Fibroblast of lung (primary cell): ENCODE results near the gene MACROD2.

Source experiments
- EZH2 ChIP-seq: IDR thresholded peaks from 2 replicates; pipeline ENCODE4 v1.5.1; 2012; ENCODE audit warnings: low read length, control low read depth, mild to moderate bottlenecking; ENCODE audit errors: missing control alignments
- TF ChIP-seq, protein P1 (sequence below), 2 donors: IDR thresholded peaks in 1 of 2; conservative IDR thresholded peaks in 1 of 2; 1 replicate in 1 of 2; 2 replicates in 1 of 2; pipeline ENCODE4 v1.5.1; 2011 to 2012; ENCODE audit warnings: low read length in 2 of 2, control low read depth in 1 of 2, inconsistent platforms in 1 of 2, low read depth in 1 of 2, mild to moderate bottlenecking in 1 of 2

DNA sequence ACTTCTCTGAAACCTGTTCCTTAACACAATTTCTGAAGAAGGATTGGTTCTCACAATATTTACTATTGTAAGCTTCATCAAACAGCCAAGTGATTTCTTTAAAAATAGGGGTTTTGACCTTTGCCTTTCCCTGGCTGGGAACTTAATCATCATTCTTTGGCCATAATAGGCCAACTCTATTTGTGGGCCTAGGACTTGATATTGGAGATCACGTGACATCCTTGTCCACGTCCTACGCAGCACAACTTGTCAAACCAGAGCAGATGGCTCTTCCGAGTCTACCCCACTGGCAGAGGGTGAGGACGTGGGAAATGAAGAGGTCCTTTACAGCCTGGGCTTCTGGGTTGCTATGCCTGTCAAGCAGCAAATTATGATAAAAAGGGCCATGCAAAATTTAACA lies 1547.3 kb downstream of the MACROD2 start:
- TF ChIP-seq, protein P1, sequence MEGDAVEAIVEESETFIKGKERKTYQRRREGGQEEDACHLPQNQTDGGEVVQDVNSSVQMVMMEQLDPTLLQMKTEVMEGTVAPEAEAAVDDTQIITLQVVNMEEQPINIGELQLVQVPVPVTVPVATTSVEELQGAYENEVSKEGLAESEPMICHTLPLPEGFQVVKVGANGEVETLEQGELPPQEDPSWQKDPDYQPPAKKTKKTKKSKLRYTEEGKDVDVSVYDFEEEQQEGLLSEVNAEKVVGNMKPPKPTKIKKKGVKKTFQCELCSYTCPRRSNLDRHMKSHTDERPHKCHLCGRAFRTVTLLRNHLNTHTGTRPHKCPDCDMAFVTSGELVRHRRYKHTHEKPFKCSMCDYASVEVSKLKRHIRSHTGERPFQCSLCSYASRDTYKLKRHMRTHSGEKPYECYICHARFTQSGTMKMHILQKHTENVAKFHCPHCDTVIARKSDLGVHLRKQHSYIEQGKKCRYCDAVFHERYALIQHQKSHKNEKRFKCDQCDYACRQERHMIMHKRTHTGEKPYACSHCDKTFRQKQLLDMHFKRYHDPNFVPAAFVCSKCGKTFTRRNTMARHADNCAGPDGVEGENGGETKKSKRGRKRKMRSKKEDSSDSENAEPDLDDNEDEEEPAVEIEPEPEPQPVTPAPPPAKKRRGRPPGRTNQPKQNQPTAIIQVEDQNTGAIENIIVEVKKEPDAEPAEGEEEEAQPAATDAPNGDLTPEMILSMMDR (conservative IDR thresholded peaks at IDR 0.05 in 1 of 2, IDR thresholded peaks at IDR 0.05 in 1 of 2; ENCODE audit: low read depth in 1 of 2, low read length in 2 of 2): no peak
- no peak for TF ChIP-seq EZH2
